Astrocyte (in vitro differentiated cells and primary cell): ENCODE data around the gene MAGI3.

Experiments used
- EZH2 ChIP-seq: IDR thresholded peaks from 2 replicates; pipeline ENCODE4 v1.6.1; 2012; ENCODE audit warnings: mild to moderate bottlenecking, low read length, inconsistent platforms; ENCODE audit not compliant: insufficient read depth
- TF ChIP-seq, protein P1 (sequence below): IDR thresholded peaks from 2 replicates; pipeline ENCODE4 v1.5.1; 2011; ENCODE audit warnings: low read depth, mild to moderate bottlenecking, inconsistent platforms, low read length, moderate library complexity; ENCODE audit not compliant: insufficient read depth

GRCh38 chr1:113353580-113353979 is 36.7 kb upstream of the MAGI3 start:
- TF ChIP-seq, protein P1, sequence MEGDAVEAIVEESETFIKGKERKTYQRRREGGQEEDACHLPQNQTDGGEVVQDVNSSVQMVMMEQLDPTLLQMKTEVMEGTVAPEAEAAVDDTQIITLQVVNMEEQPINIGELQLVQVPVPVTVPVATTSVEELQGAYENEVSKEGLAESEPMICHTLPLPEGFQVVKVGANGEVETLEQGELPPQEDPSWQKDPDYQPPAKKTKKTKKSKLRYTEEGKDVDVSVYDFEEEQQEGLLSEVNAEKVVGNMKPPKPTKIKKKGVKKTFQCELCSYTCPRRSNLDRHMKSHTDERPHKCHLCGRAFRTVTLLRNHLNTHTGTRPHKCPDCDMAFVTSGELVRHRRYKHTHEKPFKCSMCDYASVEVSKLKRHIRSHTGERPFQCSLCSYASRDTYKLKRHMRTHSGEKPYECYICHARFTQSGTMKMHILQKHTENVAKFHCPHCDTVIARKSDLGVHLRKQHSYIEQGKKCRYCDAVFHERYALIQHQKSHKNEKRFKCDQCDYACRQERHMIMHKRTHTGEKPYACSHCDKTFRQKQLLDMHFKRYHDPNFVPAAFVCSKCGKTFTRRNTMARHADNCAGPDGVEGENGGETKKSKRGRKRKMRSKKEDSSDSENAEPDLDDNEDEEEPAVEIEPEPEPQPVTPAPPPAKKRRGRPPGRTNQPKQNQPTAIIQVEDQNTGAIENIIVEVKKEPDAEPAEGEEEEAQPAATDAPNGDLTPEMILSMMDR, result no peak
- no peak for TF ChIP-seq EZH2
